Uterus (tissue), 2 donors: ENCODE results near the gene SRCIN1.

Experiments used
- POLR2A ChIP-seq, 2 donors: fragments of 450-650 bp; IDR thresholded peaks; one replicate each; pipeline ENCODE4 v1.6.1; 2016; ENCODE audit warnings: antibody characterized with exemption in 2 of 2, mild to moderate bottlenecking in 1 of 2, moderate library complexity in 1 of 2
- TF ChIP-seq, protein P1 (sequence below), 4 experiments: fragments of 200-600 bp in 2 of 4; fragments of 450-650 bp in 2 of 4; sonication (generic) in 2 of 4; IDR thresholded peaks; one replicate each; pipeline ENCODE4 v1.5.1; 2016 to 2019; ENCODE audit warnings: antibody characterized with exemption in 4 of 4, mild to moderate bottlenecking in 2 of 4, moderate library complexity in 1 of 4

DNA sequence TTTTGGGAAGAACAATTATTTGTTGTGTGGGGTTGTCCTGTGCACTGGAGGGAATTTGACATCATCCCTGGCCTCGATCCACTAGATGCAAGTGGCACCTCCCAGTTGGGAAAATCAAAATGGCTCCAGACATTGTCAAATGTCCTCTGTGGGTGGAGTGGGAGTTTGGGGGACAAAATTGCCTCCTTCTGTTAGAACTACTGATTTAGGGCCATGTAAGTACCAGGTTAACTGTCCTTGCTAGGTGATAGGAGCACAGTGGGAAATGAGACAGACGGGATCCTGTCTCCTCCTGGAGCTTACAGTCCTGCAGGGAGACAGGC lies 120.6 kb downstream of the SRCIN1 start:
- TF ChIP-seq, protein P1, sequence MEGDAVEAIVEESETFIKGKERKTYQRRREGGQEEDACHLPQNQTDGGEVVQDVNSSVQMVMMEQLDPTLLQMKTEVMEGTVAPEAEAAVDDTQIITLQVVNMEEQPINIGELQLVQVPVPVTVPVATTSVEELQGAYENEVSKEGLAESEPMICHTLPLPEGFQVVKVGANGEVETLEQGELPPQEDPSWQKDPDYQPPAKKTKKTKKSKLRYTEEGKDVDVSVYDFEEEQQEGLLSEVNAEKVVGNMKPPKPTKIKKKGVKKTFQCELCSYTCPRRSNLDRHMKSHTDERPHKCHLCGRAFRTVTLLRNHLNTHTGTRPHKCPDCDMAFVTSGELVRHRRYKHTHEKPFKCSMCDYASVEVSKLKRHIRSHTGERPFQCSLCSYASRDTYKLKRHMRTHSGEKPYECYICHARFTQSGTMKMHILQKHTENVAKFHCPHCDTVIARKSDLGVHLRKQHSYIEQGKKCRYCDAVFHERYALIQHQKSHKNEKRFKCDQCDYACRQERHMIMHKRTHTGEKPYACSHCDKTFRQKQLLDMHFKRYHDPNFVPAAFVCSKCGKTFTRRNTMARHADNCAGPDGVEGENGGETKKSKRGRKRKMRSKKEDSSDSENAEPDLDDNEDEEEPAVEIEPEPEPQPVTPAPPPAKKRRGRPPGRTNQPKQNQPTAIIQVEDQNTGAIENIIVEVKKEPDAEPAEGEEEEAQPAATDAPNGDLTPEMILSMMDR (IDR thresholded peaks at IDR 0.05) = no peak
- no peak for TF ChIP-seq POLR2A (IDR thresholded peaks at IDR 0.05)
